K562 treated with DMSO at 1 percent for 12 hours (cell line): ENCODE results near the gene CLDN22. TPM values are rescaled to one million over a fixed set of nuclear protein-coding genes. Genes with fewer than 3 reads are reported as not detected.

Experiments used
- total RNA-seq: library from RNA; unstranded; fragments of 300-600 nt; gene quantifications from 2 replicates; pipeline ENCODE4 v1.2.3, GENCODE V29; 2022; ENCODE audit not compliant: insufficient read depth

CLDN22 gene
- not detected in 2 replicates for total RNA-seq

GRCh38 chr4:183320211-183321059 is at the start of gene CLDN22:
Gene CLDN22 (minus strand): TSS chr4:183320276. CDS start chr4:183320218, 58 bp downstream.

DNA sequence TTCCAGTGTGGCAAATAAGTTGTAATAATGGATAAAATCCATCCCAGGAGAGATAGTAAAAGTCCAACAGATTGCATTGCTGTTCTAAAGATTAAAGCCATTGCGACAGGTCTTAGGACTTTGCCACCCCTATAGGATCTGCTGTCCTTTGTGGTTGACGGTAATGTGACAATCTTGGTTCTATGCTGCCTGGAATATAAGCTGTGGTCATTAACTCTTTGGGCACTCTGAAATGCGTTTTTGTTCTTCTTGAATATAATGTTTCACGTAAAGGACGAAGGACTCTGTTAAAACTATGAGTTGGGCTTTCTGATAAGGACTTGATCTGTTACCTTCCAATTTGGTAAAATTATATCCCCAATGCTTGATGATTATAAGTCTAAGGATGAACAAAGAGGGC is 2.2 kb upstream of the CLDN22 start, which contains the start of gene CLDN24:
Gene CLDN24 (minus strand): TSS at position 101 of the 400 bp plus-strand sequence. CDS start 0 bp downstream, at position 101.

Other genes with a start within 250 kb of the CLDN22 start
- 3.7 and 13.4 TPM in 2 replicates for gene WWC2, start 221.0 kb downstream of the CLDN22 start, total RNA-seq
- not detected in 2 replicates for gene CLDN24, start 2.1 kb upstream of the CLDN22 start, total RNA-seq
- gene CDKN2AIP, start 124.4 kb upstream of the CLDN22 start, total RNA-seq, result 11.1 and 26.0 TPM in 2 replicates
- 12.5 and 16.1 TPM in 2 replicates for gene ING2, start 184.8 kb upstream of the CLDN22 start, total RNA-seq